SJCRH30 (cell line): ENCODE measurements around the gene RHOC. TPM values are rescaled to one million over a fixed set of nuclear protein-coding genes. Genes with fewer than 3 reads are reported as not detected.
"Not testable (repeated sequence)": the region's sequence is repeated elsewhere in the genome, so short reads cannot be mapped to it uniquely, and the experiment has no call there.

Experiments used
- DNase-seq, 2 experiments: peaks; one replicate each; pipeline ENCODE4 v3.0.0-alpha.2; 2015 to 2020
- H3K27ac ChIP-seq: fragments of 250-450 bp; sonication (Bioruptor Pico); 2 replicates; pipeline ENCODE4 v1.5.1; 2020; ENCODE audit warnings: mild to moderate bottlenecking, moderate library complexity
- H3K27me3 ChIP-seq: fragments of 250-450 bp; sonication (Bioruptor Pico); 2 replicates; pipeline ENCODE4 v1.5.1; 2020; ENCODE audit warnings: mild to moderate bottlenecking, moderate library complexity
- H3K36me3 ChIP-seq: fragments of 250-450 bp; sonication (Bioruptor Pico); 2 replicates; pipeline ENCODE4 v1.5.1; 2020; ENCODE audit warnings: mild to moderate bottlenecking, moderate library complexity
- H3K4me1 ChIP-seq: fragments of 250-450 bp; sonication (Bioruptor Pico); 2 replicates; pipeline ENCODE4 v1.5.1; 2020; ENCODE audit warnings: mild to moderate bottlenecking, moderate library complexity
- H3K4me3 ChIP-seq: fragments of 250-450 bp; sonication (Bioruptor Pico); 2 replicates; pipeline ENCODE4 v1.5.1; 2020; ENCODE audit warnings: mild to moderate bottlenecking, moderate library complexity
- H3K9me3 ChIP-seq: fragments of 250-450 bp; sonication (Bioruptor Pico); replicated peaks from 2 replicates; pipeline ENCODE4 v1.5.1; 2020; ENCODE audit warnings: mild to moderate bottlenecking, moderate library complexity
- total RNA-seq: library from RNA; depleted of rRNA; stranded (reverse); fragments of >200 nt; shearing (Covaris generic); gene quantifications from 2 replicates; pipeline ENCODE4 v1.2.3, GENCODE V29; 2014; rRNA removed

The RHOC gene
- total RNA-seq: 72.4 and 87.5 TPM in 2 replicates

GRCh38 chr1:112706505-112707220 lies at the start of gene RHOC:
Gene RHOC (minus strand): TSS chr1:112707127. CDS start chr1:112703799, 3,328 bp downstream.
- no peaks in the 10 kb centered on the region for H3K9me3 ChIP-seq
- peak within 1 kb of the TSS; percentile 91 for H3K4me3 ChIP-seq
- DNase-seq: peak; percentile 72 to 79
- H3K36me3 ChIP-seq: peaks cover 5% of the 10 kb centered on the region; the same call in 1 of the 2 replicates
- H3K27ac ChIP-seq: peak within 1 kb of the TSS; percentile 51
- H3K27me3 ChIP-seq: no peaks in the 10 kb centered on the region
- peaks cover 17% of the 10 kb centered on the region; the same call in 1 of the 2 replicates for H3K4me1 ChIP-seq

GRCh38 chr1:112754116-112754628 lies 47.2 kb upstream of the RHOC start:
- no peaks in the 10 kb centered on the region for H3K36me3 ChIP-seq
- no peaks in the 10 kb centered on the region for H3K27me3 ChIP-seq

GRCh38 chr1:112748396-112748795 lies 41.5 kb upstream of the RHOC start:
- no peak overlapping the region for H3K27ac ChIP-seq
- DNase-seq: no peak
- no peaks in the 10 kb centered on the region for H3K27me3 ChIP-seq
- H3K4me3 ChIP-seq: no peak overlapping the region
- 0 out of 2 replicates have a peak, but pooled peaks cover 2% of the 10 kb centered on the region for H3K4me1 ChIP-seq
- H3K9me3 ChIP-seq: no peaks in the 10 kb centered on the region
- no peaks in the 10 kb centered on the region for H3K36me3 ChIP-seq

More at GRCh38 chr1:112754116-112754628, 47.2 kb upstream of the RHOC start:
- DNase-seq: no peak
- Histone ChIP-seq H3K4me1 (0 out of 2 replicates have a peak, but pooled peaks cover 2% of the 10 kb centered on the region), H3K4me3 (no peak overlapping the region), H3K9me3 (no peaks in the 10 kb centered on the region), H3K27ac (no peak overlapping the region)

GRCh38 chr1:112744009-112744578 lies 37.2 kb upstream of the RHOC start:
- Histone ChIP-seq H3K27me3 (no peaks in the 10 kb centered on the region), H3K27ac (no peak overlapping the region), H3K36me3 (no peaks in the 10 kb centered on the region), H3K9me3 (no peaks in the 10 kb centered on the region), H3K4me3 (no peak overlapping the region), H3K4me1 (no peaks in the 10 kb centered on the region)
- no peak for DNase-seq

GRCh38 chr1:112743174-112744008 lies 36.5 kb upstream of the RHOC start:
- H3K27me3 ChIP-seq: no peaks in the 10 kb centered on the region

GRCh38 chr1:112737573-112737972 lies 30.6 kb upstream of the RHOC start:
- Histone ChIP-seq H3K27ac (no peak overlapping the region), H3K36me3 (no peaks in the 10 kb centered on the region), H3K9me3 (no peaks in the 10 kb centered on the region), H3K4me1 (no peaks in the 10 kb centered on the region), H3K27me3 (0 out of 2 replicates have a peak, but pooled peaks cover 3% of the 10 kb centered on the region), H3K4me3 (no peak overlapping the region)
- DNase-seq: no peak

More at GRCh38 chr1:112743174-112744008, 36.5 kb upstream of the RHOC start:
- no peak for DNase-seq
- no peaks in the 10 kb centered on the region for H3K4me1 ChIP-seq
- no peak overlapping the region for H3K4me3 ChIP-seq
- H3K9me3 ChIP-seq: no peaks in the 10 kb centered on the region
- no peaks in the 10 kb centered on the region for H3K36me3 ChIP-seq
- H3K27ac ChIP-seq: no peak overlapping the region

- no peaks in the 10 kb centered on the region for H3K9me3 ChIP-seq
- no peak for DNase-seq
- H3K27me3 ChIP-seq: 0 out of 2 replicates have a peak, but pooled peaks cover 3% of the 10 kb centered on the region
- no peak overlapping the region for H3K27ac ChIP-seq
- no peak overlapping the region for H3K4me3 ChIP-seq
- no peaks in the 10 kb centered on the region for H3K4me1 ChIP-seq
- H3K36me3 ChIP-seq: no peaks in the 10 kb centered on the region
Observed at GRCh38 chr1:112735752-112736151, 28.8 kb upstream of the RHOC start.

GRCh38 chr1:112731451-112731850 lies 24.5 kb upstream of the RHOC start:
- H3K27me3 ChIP-seq: 0 out of 2 replicates have a peak, but pooled peaks cover 3% of the 10 kb centered on the region
- H3K9me3 ChIP-seq: no peaks in the 10 kb centered on the region
- no peak for DNase-seq
- H3K4me3 ChIP-seq: no peak overlapping the region
- H3K4me1 ChIP-seq: no peaks in the 10 kb centered on the region
- H3K36me3 ChIP-seq: no peaks in the 10 kb centered on the region
- no peak overlapping the region for H3K27ac ChIP-seq

- 0 out of 2 replicates have a peak, but pooled peaks cover 3% of the 10 kb centered on the region for H3K27me3 ChIP-seq
- no peak overlapping the region for H3K27ac ChIP-seq
- no peaks in the 10 kb centered on the region for H3K36me3 ChIP-seq
- no peaks in the 10 kb centered on the region for H3K9me3 ChIP-seq
- H3K4me1 ChIP-seq: no peaks in the 10 kb centered on the region
- H3K4me3 ChIP-seq: no peak overlapping the region
- DNase-seq: no peak
Observed at GRCh38 chr1:112729909-112730308, 23.0 kb upstream of the RHOC start.

GRCh38 chr1:112729011-112729410 lies 22.1 kb upstream of the RHOC start:
- H3K27ac ChIP-seq, H3K4me3 ChIP-seq, H3K36me3 ChIP-seq, H3K27me3 ChIP-seq, H3K9me3 ChIP-seq, DNase-seq, H3K4me1 ChIP-seq: not testable (repeated sequence)

GRCh38 chr1:112728306-112728971 lies 21.5 kb upstream of the RHOC start:
- H3K27me3 ChIP-seq, H3K36me3 ChIP-seq, DNase-seq, H3K4me3 ChIP-seq, H3K4me1 ChIP-seq, H3K27ac ChIP-seq, H3K9me3 ChIP-seq: not testable (repeated sequence)

- H3K9me3 ChIP-seq: no peaks in the 10 kb centered on the region
- no peaks in the 10 kb centered on the region for H3K4me1 ChIP-seq
- no peaks in the 10 kb centered on the region for H3K36me3 ChIP-seq
- H3K27me3 ChIP-seq: no peaks in the 10 kb centered on the region
- H3K27ac ChIP-seq: no peak overlapping the region
- DNase-seq: no peak
- no peak overlapping the region for H3K4me3 ChIP-seq
Observed at GRCh38 chr1:112727716-112728115, 20.8 kb upstream of the RHOC start.

- H3K27ac ChIP-seq, H3K4me3 ChIP-seq, DNase-seq, H3K9me3 ChIP-seq, H3K27me3 ChIP-seq, H3K4me1 ChIP-seq, H3K36me3 ChIP-seq: not testable (repeated sequence)
Observed at GRCh38 chr1:112724240-112724639, 17.3 kb upstream of the RHOC start.

- Histone ChIP-seq H3K4me1 (no peaks in the 10 kb centered on the region; the same call in 1 of the 2 replicates), H3K36me3 (no peaks in the 10 kb centered on the region), H3K27me3 (no peaks in the 10 kb centered on the region), H3K4me3 (peak overlapping the region; percentile 58), H3K9me3 (no peaks in the 10 kb centered on the region), H3K27ac (no peak overlapping the region)
- DNase-seq: no peak
Observed at GRCh38 chr1:112723511-112723839, 16.5 kb upstream of the RHOC start.
